ENCODE data around the gene COL27A1. TPM values are rescaled to one million over a fixed set of nuclear protein-coding genes. Genes with fewer than 3 reads are reported as not detected.

The COL27A1 gene
- total and polyA plus RNA-seq, 12 donors: 3.0 to 99.8 (median 11.9) TPM

GRCh38 chr9:114109124-114109523 is 46.2 kb upstream of the COL27A1 start:
- Histone ChIP-seq H3K36me3 (replicated peaks in 1 of 2) (no peaks in the 10 kb centered on the region), H3K4me3 (no peak overlapping the region), H3K27me3 (peaks cover 5% of the 10 kb centered on the region), H3K4me1 (replicated peaks in 1 of 2) (no peaks in the 10 kb centered on the region), H3K27ac (no peak overlapping the region), H3K9me3 (replicated peaks in 1 of 3) (no peaks in the 10 kb centered on the region)
- TF ChIP-seq, protein P1, sequence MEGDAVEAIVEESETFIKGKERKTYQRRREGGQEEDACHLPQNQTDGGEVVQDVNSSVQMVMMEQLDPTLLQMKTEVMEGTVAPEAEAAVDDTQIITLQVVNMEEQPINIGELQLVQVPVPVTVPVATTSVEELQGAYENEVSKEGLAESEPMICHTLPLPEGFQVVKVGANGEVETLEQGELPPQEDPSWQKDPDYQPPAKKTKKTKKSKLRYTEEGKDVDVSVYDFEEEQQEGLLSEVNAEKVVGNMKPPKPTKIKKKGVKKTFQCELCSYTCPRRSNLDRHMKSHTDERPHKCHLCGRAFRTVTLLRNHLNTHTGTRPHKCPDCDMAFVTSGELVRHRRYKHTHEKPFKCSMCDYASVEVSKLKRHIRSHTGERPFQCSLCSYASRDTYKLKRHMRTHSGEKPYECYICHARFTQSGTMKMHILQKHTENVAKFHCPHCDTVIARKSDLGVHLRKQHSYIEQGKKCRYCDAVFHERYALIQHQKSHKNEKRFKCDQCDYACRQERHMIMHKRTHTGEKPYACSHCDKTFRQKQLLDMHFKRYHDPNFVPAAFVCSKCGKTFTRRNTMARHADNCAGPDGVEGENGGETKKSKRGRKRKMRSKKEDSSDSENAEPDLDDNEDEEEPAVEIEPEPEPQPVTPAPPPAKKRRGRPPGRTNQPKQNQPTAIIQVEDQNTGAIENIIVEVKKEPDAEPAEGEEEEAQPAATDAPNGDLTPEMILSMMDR (IDR thresholded peaks at IDR 0.05): no peak
- TF ChIP-seq POLR2A (IDR thresholded peaks at IDR 0.05): no peak
- WGBS, 4 donors: 85 to 92% (median 90%) methylated on average over 3 to 6 of the region's 6 CpGs
- no peak for DNase-seq
- intact Hi-C loops (cut with DNase I): loop anchor here (5.0 kb wide), 1 partner anchor 178 kb away; no protein-coding TSS in a partner anchor

GRCh38 chr9:114110180-114110579 is 45.2 kb upstream of the COL27A1 start:
- no peaks in the 10 kb centered on the region for H3K4me1 ChIP-seq (replicated peaks in 1 of 2)
- H3K36me3 ChIP-seq (replicated peaks in 1 of 2): no peaks in the 10 kb centered on the region
- intact Hi-C loops (cut with DNase I): no loop called here
- no peak overlapping the region for H3K27ac ChIP-seq
- no peak overlapping the region for H3K4me3 ChIP-seq
- H3K27me3 ChIP-seq: peaks cover 5% of the 10 kb centered on the region
- DNase-seq: no peak
- no peaks in the 10 kb centered on the region for H3K9me3 ChIP-seq (replicated peaks in 1 of 3)
- TF ChIP-seq, protein P1 (IDR thresholded peaks at IDR 0.05): no peak
- TF ChIP-seq POLR2A (IDR thresholded peaks at IDR 0.05): no peak
- 67 to 81% (median 75%) methylated on average over 2 of the region's 2 CpGs for WGBS, 4 donors

DNA sequence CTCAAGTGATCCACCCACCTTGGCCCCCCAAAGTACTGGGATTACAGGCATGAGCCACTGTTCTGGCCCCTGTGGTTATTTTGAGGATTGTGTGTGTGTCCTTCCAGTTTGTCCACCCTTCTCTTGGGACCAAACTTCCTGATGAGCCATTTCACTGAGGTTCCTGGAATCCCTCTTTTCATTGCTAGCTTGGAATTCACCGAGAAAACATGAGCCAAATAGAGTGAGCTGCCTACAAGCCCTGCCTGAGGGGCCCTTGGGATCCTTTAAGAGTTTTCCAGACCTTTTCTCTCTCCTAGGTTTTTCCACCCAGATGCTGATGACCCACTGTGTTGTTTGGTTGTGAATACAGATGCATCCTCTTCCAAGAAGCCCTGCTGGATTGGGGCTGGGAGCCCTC is 43.0 kb upstream of the COL27A1 start:
- intact Hi-C loops (cut with DNase I): no loop called here
- no peaks in the 10 kb centered on the region for H3K4me1 ChIP-seq (replicated peaks in 1 of 2)
- no peak for DNase-seq
- no peaks in the 10 kb centered on the region for H3K36me3 ChIP-seq (replicated peaks in 1 of 2)
- H3K9me3 ChIP-seq (replicated peaks in 1 of 3): no peaks in the 10 kb centered on the region
- peaks cover 12% of the 10 kb centered on the region for H3K27me3 ChIP-seq
- H3K4me3 ChIP-seq: no peak overlapping the region
- TF ChIP-seq, protein P1 (IDR thresholded peaks at IDR 0.05): no peak
- TF ChIP-seq POLR2A (IDR thresholded peaks at IDR 0.05): no peak
- H3K27ac ChIP-seq: peak overlapping the region in 1 of 5 donors; percentile 11
- whole genome bisulfite sequencing, 4 donors: 63 to 100% (median 79%) methylated on average over 1 of the region's 1 CpG

DNA sequence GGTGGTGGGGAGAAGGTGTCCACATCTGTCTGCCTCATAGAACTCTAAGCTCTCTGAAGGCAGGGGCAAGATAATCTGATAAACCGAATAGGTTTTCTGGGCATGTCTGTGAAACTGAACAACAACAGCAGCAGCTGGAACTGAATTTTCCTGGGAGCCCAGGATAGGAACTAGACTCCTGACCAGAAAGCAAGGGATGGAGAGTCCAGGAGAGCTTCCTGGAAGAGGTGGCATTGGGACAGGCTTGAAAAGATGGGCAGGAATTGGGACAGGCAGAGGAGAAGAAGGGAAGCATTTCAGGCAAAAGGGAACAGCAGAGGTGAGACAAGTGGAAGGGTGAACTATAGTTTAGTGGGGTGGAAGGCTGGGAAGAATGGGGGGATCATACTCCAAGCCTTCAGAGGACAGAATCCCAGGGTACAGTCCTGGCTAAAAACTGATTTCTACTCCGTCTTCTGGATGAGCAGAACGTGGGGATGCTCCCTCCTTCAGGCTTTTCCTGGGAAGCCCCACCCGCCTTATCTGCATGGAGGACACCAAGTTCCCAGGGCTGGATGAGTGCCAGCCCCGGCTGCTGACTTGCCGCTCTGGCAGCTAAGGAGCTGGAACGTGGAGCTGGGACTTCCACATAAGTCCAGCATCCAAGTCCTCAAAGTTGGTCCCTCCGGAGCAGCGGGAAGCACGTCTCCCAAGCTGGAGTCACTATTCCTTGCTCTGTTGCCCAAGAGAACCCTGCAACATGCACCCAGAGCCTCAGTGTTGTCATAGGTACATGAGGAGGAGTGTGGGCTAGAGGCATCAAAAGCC is 42.4 kb upstream of the COL27A1 start:
- TF ChIP-seq POLR2A (IDR thresholded peaks at IDR 0.05): no peak
- TF ChIP-seq, protein P1 (IDR thresholded peaks at IDR 0.05): no peak
- intact Hi-C loops (cut with DNase I): no loop called here
- 24 to 38% (median 28%) methylated on average over 3 to 10 of the region's 10 CpGs for WGBS, 4 donors

More for the DNA sequence above, 42.4 kb upstream of the COL27A1 start:
- no peaks in the 10 kb centered on the region for H3K9me3 ChIP-seq (replicated peaks in 1 of 3)
- no peak overlapping the region for H3K4me3 ChIP-seq
- no peaks in the 10 kb centered on the region for H3K4me1 ChIP-seq (replicated peaks in 1 of 2)
- no peaks in the 10 kb centered on the region for H3K36me3 ChIP-seq (replicated peaks in 1 of 2)
- peaks cover 13% of the 10 kb centered on the region for H3K27me3 ChIP-seq
- DNase-seq: peak; percentile 65 to 92 (median 86)
- H3K27ac ChIP-seq: peak overlapping the region in 1 of 5 donors; percentile 11

Data from adrenal gland (tissue), 12 donors.